ENCODE results near the gene BORCS6. TPM values are rescaled to one million over a fixed set of nuclear protein-coding genes. Genes with fewer than 3 reads are reported as not detected.

Gene BORCS6
- total RNA-seq, 1 donor from 2014 or later, result 13.0 TPM

GRCh38 chr17:8156246-8156992 lies 33.6 kb downstream of the BORCS6 start:
- intact Hi-C loops (cut with micrococcal nuclease), result loop anchor here (1.0 to 10.0 kb wide), 15 partner anchors 8 to 672 kb away; partner anchors contain the start of genes BORCS6, CYB5D1, KDM6B and NAA38

DNA sequence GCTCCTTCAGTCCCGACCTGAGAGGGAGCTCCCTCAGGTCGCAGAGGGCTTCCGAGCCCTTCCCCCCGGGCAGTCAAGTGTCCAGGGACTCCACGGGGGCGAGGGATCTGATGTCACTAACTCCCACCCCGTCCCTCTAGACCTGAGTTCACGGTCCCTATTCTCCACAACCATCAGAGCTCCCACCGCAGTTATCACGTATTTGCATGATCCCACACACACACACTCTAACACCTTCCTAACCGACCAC lies 34.1 kb downstream of the BORCS6 start:
- intact Hi-C loops (cut with micrococcal nuclease), result loop anchor here (1.0 to 10.0 kb wide), 15 partner anchors 8 to 671 kb away; partner anchors contain the start of genes BORCS6, CYB5D1, KDM6B and NAA38

DNA sequence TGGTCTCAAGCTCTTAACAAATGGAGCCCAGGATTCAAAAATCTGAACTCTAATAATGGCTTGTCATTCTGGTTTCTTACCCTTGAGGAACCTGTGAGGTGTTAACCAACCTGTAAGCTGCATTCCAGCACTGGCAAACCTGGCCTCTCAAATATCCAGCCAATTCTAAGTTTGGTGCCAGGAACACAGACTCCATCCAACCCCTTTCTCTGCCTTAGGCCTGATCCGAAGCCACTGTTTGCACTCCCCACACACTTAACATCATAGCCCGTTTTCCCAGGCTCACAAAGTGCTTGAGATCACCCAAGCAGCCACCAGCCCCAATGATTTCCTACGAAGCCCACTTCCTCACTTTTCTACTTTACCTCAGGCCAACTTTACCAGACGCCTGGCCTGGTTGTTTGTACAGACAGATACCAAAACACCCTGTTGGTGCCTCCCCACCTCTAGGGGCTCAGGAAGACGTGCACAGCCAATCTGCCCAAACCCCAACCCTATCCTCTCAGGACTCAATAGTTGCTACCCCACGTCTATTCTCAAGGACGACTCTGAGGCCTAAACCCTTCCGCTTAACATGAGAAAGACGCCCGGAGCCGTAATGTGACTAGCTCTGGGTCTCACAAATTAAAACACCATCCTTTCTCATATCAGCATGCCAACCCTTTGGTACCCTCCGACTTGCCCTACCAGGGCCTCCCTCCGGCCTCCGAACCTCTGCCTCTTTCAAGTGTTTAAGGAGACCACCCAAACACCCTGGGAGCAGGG lies 34.6 kb downstream of the BORCS6 start:
- intact Hi-C loops (cut with micrococcal nuclease), result loop anchor here (5.0 to 10.0 kb wide), 3 partner anchors 229 to 298 kb away; partner anchors contain the start of genes CYB5D1, NAA38, NDEL1 and RPL26

DNA sequence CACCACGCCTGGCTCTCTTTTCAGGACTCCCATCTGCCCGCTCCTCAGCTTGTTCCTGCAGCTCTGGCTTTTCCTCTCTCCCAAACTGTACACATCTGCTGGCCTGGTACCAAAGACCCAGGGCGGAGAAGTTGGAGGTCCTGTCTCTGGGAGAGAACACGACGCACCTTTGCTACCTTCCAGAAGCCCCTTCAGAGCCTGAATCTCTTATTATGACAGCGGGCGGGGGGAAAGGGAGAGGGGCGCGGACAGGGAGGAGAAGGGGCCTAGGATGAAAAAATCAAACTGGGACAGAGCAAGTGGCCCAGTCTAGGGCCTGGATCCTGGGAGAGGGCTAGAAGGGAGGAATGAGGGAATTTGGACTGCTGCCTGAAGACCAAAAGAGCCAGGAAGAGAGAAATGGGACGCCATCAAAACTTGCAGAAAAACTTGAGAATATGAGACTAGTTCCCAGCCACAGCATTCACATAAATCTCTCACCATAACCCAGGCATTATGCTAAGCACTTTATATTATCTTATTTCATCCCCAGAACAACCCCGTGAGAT lies 35.3 kb downstream of the BORCS6 start:
- intact Hi-C loops (cut with micrococcal nuclease), result loop anchor here (5.0 to 10.0 kb wide), 3 partner anchors 230 to 297 kb away; partner anchors contain the start of genes CYB5D1, NAA38, NDEL1 and RPL26

DNA sequence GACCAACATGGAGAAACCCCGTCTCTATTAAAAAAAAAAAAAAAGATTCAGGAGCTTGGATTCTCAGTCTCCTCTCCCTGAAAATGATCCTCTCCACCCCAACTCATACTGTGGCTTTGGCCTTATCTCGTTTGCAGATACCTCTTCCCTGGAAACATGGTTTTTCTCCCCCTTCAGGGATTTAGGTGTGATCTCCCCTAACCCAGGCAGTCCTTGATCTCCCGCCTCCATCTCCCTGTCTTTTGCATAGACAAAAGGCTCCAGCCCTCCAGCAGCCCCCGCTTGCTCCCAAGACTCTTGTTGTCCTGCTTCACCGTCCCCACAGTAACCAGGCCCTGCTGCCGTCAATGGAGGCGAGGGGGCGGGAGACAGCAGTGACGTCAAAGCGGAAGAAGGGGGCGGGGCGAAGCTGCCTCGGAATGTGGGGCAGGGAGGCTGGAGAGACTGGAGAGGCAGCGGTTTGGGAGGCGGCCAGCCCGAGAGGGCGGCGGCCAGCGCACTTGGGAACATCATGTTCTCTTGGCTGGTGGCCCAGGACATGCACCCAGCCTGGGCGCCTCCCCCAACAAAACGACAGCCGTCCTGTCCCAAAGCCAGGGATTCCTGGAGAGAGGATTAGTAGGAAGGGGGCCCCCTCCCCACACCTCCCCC lies 35.9 kb downstream of the BORCS6 start:
- intact Hi-C loops (cut with micrococcal nuclease), result loop anchor here (10.0 kb wide), 2 partner anchors 231 to 281 kb away; partner anchors contain the start of genes NDEL1 and RPL26

GRCh38 chr17:8153525-8153956 lies 36.4 kb downstream of the BORCS6 start:
- intact Hi-C loops (cut with micrococcal nuclease), result loop anchor here (10.0 kb wide), 2 partner anchors 231 to 281 kb away; partner anchors contain the start of genes NDEL1 and RPL26

GRCh38 chr17:8153031-8153451 lies 36.9 kb downstream of the BORCS6 start:
- intact Hi-C loops (cut with micrococcal nuclease), result loop anchor here (10.0 kb wide), 2 partner anchors 232 to 282 kb away; partner anchors contain the start of genes NDEL1 and RPL26

DNA sequence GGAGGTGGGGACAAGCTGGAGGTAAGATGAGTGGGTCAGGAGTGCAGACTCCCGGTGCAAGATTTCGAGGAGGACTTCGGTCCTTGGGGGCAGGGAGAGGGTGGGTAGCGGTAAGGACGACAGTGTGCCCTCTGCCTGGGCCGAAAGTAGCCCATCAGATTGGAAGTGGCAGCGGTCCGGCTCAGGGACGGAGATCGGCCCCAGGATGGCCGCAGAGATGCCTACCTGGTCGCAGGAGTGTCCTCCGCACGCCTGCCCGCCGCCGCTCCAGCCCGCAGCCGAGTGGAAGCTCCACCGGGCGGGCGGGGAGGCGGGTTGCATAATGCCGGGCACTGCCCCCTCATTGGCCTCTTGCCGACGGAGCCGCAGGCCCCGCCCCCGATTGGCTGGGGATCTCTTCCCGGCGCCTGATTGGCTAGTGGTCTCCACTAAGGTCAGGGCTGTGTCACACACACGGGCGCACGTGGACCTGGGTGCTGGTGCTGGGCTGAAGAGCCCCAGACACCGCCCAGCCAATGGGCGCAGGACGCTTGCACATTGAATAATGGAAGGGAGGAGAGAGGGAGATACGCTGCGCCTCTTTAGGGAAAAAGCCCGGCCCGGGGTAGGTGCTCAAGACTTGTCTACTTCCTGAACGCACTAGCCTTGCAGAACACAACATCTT lies 37.7 kb downstream of the BORCS6 start, which contains the start of gene PER1:
Gene PER1, minus strand, starts transcription at position 293 of the 664 bp plus-strand sequence. CDS start 1,698 bp downstream, outside the sequence.
- intact Hi-C loops (cut with micrococcal nuclease), result loop anchor here (10.0 kb wide), 2 partner anchors 233 to 283 kb away; partner anchors contain the start of genes NDEL1 and RPL26

DNA sequence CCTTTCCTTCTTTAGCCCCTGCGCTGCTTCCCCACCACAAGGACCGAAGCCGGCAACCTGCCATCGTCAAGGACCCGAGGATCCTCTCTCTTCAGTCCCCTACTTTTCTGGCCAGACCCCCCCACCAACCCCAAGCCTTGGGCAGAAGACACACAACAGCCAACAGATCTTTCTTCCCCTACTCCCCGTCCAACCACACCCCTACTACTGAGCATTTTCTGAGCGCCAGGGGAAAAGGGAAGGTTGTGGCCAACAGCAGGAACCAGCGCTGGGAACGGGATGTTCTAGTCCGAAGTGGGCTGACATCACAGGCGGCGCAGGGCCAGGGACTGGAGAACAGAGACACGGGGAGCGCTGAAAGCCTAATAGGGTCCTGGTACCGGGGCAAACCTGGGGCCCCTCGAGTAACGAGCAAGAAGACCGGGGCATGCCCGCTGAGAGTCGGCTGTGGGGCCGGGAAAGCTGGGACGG lies 38.3 kb downstream of the BORCS6 start:
- intact Hi-C loops (cut with micrococcal nuclease), result loop anchor here (1.0 to 10.0 kb wide), 3 partner anchors 12 to 283 kb away; partner anchors contain the start of genes NDEL1 and RPL26

- intact Hi-C loops (cut with micrococcal nuclease), result loop anchor here (1.0 to 10.0 kb wide), 3 partner anchors 12 to 284 kb away; partner anchors contain the start of genes NDEL1 and RPL26
These were observed 38.8 kb downstream of the BORCS6 start for GRCh38 chr17:8151120-8151640.

- intact Hi-C loops (cut with micrococcal nuclease), result loop anchor here (1.0 to 10.0 kb wide), 3 partner anchors 11 to 284 kb away; partner anchors contain the start of genes NDEL1 and RPL26
These were observed 39.5 kb downstream of the BORCS6 start for GRCh38 chr17:8150194-8151119.

DNA sequence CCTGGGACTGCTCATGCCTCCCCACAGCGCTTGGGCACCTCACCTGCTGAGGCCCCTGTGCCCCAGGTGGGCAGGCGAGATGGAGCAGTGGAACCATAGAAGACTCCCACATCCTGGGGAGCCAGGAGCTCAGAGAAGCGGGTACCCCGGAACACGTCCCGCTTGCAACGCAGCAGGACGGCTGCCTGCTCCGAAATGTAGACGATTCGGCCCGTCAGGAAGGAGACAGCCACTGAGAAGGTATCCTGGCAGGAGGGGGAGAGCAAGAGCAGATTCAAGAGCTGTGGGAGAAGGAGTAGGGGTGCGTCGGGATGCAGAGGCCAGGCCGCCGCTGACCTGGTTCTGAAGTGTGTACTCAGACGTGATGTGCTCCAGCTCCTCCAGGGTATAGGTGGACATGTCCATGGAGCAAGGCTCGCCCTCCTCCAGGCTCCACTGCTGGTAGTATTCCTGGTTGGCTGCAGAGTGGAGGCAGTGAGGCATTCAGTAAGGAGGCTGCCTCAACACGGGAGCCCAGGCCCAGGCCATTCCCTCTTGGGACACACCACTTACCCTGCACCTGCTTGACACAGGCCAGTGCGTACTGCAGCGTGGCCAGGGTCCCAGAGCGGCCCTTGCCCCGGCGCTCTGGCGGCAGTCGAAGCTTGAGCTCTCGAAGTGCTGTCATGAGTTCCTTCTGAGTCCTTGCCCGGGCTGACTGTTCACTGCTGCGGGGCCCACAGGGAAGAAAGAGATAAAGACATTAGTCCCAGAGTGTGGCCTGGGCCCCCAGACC lies 40.4 kb downstream of the BORCS6 start:
- intact Hi-C loops (cut with micrococcal nuclease), result loop anchor here (10.0 kb wide), 2 partner anchors 235 to 285 kb away; partner anchors contain the start of genes NDEL1 and RPL26

DNA sequence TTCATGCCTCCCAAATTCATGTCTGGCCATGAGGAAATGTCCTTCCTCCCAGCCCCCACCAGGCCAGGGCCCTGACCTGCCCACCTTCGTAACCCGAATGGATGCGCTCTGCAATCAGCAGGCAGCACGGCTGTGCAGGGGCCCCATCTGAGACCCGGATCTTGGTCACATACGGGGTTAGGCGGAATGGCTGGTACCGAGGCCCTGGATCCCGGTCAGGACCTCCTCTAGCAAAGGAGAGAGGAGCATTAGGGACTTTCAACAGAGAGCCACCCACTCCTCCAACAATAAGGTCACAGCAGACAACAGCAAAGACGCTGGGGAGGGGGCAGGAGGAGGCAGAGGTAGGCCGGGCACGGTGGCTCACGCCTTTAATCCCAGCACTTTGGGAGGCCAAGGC lies 41.4 kb downstream of the BORCS6 start:
- intact Hi-C loops (cut with micrococcal nuclease), result no loop called here

DNA sequence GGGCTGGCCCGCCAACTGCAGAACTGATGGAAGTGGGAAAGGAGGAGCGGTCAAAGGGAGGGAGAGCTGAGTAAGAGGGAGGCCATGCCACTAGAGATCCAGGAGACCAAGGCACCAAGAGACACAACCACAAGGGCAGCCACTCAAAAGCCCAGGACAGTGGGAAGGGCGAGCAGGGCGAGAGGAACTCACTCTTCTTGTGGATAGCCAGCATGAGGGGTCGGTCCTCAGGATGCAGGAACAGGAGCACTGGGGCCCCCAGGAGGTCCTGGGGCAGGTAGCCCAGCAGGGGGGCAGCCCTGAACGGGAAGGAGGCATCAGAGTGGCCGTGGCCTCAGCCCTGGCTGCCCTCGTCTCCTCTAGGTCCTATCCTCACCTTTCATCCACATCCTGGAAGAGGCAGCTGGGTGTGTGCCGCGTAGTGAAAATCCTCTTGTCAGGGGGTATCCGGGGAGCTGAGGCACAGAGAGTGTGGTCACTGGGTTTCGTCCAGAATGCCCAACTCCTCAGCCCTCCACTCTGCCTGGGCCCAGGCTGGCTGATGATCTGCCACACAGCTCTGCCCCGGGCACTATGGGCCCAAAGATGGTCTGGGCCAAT lies 42.1 kb downstream of the BORCS6 start:
- intact Hi-C loops (cut with micrococcal nuclease), result no loop called here

DNA sequence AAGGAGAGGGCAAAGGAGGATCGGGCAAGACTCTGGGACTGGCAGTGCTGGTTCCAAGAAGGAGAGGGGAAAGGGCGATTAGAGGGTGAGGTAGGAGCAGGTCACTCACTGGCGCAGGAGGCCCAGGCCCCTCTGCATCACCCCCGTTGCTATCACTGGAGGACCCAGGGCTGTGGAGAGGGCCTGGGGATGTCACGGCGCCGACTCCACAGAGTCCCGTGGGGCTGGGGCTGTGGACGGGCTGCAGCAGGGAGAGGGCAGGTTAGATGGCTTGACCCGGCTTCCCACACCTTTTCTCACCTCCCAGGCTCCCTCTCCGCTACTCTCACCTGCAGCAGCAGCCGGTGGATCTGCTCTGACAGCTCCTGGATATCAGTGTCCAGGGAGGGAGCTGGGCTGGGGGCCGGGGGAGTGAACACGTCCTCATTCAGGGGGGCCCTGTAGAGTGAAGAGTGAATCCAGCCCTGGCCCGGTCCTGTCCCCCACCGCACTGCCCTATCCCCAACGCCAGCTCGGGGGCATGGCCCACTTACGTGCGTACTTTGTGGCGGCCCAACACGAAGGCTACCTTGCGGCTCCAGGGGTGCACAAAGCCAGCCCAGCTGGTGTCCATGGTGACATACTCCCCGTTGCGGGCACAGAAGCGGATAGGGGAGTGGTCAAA lies 42.7 kb downstream of the BORCS6 start:
- intact Hi-C loops (cut with micrococcal nuclease), result no loop called here

- intact Hi-C loops (cut with micrococcal nuclease), result no loop called here
These were observed 43.4 kb downstream of the BORCS6 start for GRCh38 chr17:8146381-8147140.
